IMR-90 (cell line): ENCODE results near the gene ST14. TPM values are rescaled to one million over a fixed set of nuclear protein-coding genes. Genes with fewer than 3 reads are reported as not detected.

Experiments
- ATAC-seq: fragments of 200-7000 bp; cut with Tn5 transposase; 2 replicates; pipeline ENCODE4 v1.9.1; 2020; ENCODE audit warnings: low read depth, mild to moderate bottlenecking, moderate library complexity
- BruUV-seq: library from RNA; stranded (reverse); fragments of 400-500 nt; replicated peaks from 2 replicates; lab custom pipeline; 2021; lab: Mats Ljungman, UMichigan
- CTCF ChIA-PET: fragments of 300-600 bp; formaldehyde crosslinking; extraction: SDS; loops from one replicate; lab custom pipeline; 2021; ENCODE audit warnings: antibody characterized with exemption; lab: Yijun Ruan, JAX
- POLR2A ChIA-PET: fragments of 300-600 bp; sonication (Branson Sonifier 250); formaldehyde crosslinking; loops from one replicate; lab custom pipeline; 2022; ENCODE audit warnings: antibody characterized with exemption; ENCODE audit not compliant: unreplicated experiment; lab: Charles Lee
- DNase-seq: peaks from one replicate; pipeline ENCODE4 v3.0.0; 2013
- H2AFZ ChIP-seq: replicated peaks from 2 replicates; pipeline ENCODE3; 2013; ENCODE audit warnings: low read length, mild to moderate bottlenecking; ENCODE audit not compliant: poor library complexity
- H2AK5ac ChIP-seq: 2 replicates; pipeline ENCODE4 v1.6.1; 2013; ENCODE audit warnings: low read depth, low read length, inconsistent platforms
- H2AK9ac ChIP-seq: replicated peaks from 2 replicates; pipeline ENCODE3; 2013; ENCODE audit warnings: mild to moderate bottlenecking, low read depth, low read length, moderate library complexity; ENCODE audit not compliant: poor library complexity
- H2BK120ac ChIP-seq: 2 replicates; pipeline ENCODE4 v1.6.1; 2013; ENCODE audit warnings: low read depth, low read length, inconsistent platforms
- H2BK15ac ChIP-seq: 3 replicates; pipeline ENCODE4 v1.6.1; 2013; ENCODE audit warnings: low read depth, low read length, inconsistent platforms
- H2BK20ac ChIP-seq: 2 replicates; pipeline ENCODE4 v1.6.1; 2013; ENCODE audit warnings: low read depth, mild to moderate bottlenecking, inconsistent platforms, low read length, moderate library complexity
- H2BK5ac ChIP-seq: 2 replicates; pipeline ENCODE4 v1.6.1; 2013; ENCODE audit warnings: mild to moderate bottlenecking, low read depth, low read length, inconsistent platforms; ENCODE audit not compliant: poor library complexity, severe bottlenecking
- H3K14ac ChIP-seq: replicated peaks from 2 replicates; pipeline ENCODE4 v1.6.1; 2013; ENCODE audit warnings: low read depth, low read length, inconsistent platforms
- H3K18ac ChIP-seq: 2 replicates; pipeline ENCODE4 v1.6.1; 2013; ENCODE audit warnings: low read depth, low read length, control low read depth
- H3K23ac ChIP-seq: 2 replicates; pipeline ENCODE4 v1.6.1; 2013; ENCODE audit warnings: low read depth, low read length, inconsistent platforms
- H3K27ac ChIP-seq: 2 replicates; pipeline ENCODE4 v1.5.1; 2013; ENCODE audit warnings: mild to moderate bottlenecking, control low read depth, low read length; ENCODE audit not compliant: insufficient read depth
- H3K27me3 ChIP-seq: 2 replicates; pipeline ENCODE4 v1.6.1; 2013; ENCODE audit warnings: low read length; ENCODE audit not compliant: control insufficient read depth, insufficient read depth
- H3K36me3 ChIP-seq: 2 replicates; pipeline ENCODE4 v1.6.1; 2013; ENCODE audit warnings: low read length, mixed read lengths; ENCODE audit not compliant: control insufficient read depth, insufficient read depth
- H3K4ac ChIP-seq: 2 replicates; pipeline ENCODE4 v1.6.1; 2013; ENCODE audit warnings: low read depth, low read length, inconsistent platforms
- H3K4me1 ChIP-seq: 2 replicates; pipeline ENCODE4 v1.6.1; 2013; ENCODE audit warnings: low read length, mixed read lengths; ENCODE audit not compliant: control insufficient read depth, insufficient read depth
- H3K4me2 ChIP-seq: 2 replicates; pipeline ENCODE4 v1.6.1; 2013; ENCODE audit warnings: low read depth, mild to moderate bottlenecking, control low read depth, low read length, moderate library complexity
- H3K4me3 ChIP-seq: 2 replicates; pipeline ENCODE4 v1.5.1; 2013; ENCODE audit warnings: low read depth, mild to moderate bottlenecking, control low read depth, low read length, moderate library complexity; ENCODE audit not compliant: insufficient read depth
- H3K56ac ChIP-seq: 2 replicates; pipeline ENCODE4 v1.6.1; 2013; ENCODE audit warnings: low read length, inconsistent platforms; ENCODE audit not compliant: insufficient read depth; ENCODE audit errors: extremely low read depth
- H3K79me1 ChIP-seq, 2 experiments: 2 replicates each; pipeline ENCODE4 v1.6.1; 2013; ENCODE audit warnings: low read length in 2 of 2, inconsistent platforms in 1 of 2, low read depth in 1 of 2
- H3K9ac ChIP-seq: 2 replicates; pipeline ENCODE4 v1.6.1; 2013; ENCODE audit warnings: low read depth, low read length, control low read depth
- H3K9me1 ChIP-seq: 2 replicates; pipeline ENCODE4 v1.6.1; 2013; ENCODE audit warnings: low read length, inconsistent platforms; ENCODE audit not compliant: insufficient read depth
- H3K9me3 ChIP-seq: 2 replicates; pipeline ENCODE4 v1.6.1; 2013; ENCODE audit warnings: low read length; ENCODE audit not compliant: control insufficient read depth, insufficient read depth
- H4K20me1 ChIP-seq: 2 replicates; pipeline ENCODE4 v1.6.1; 2013; ENCODE audit warnings: low read length, inconsistent platforms; ENCODE audit not compliant: insufficient read depth
- H4K5ac ChIP-seq: 2 replicates; pipeline ENCODE4 v1.6.1; 2013; ENCODE audit warnings: mild to moderate bottlenecking, low read depth, low read length, control low read depth
- H4K8ac ChIP-seq, 2 experiments: 2 replicates each; pipeline ENCODE4 v1.6.1; 2013; ENCODE audit warnings: low read depth in 2 of 2, low read length in 2 of 2, control low read depth in 1 of 2, inconsistent platforms in 1 of 2
- H4K91ac ChIP-seq: 2 replicates; pipeline ENCODE4 v1.6.1; 2013; ENCODE audit warnings: low read depth, low read length, inconsistent platforms; ENCODE audit not compliant: insufficient read depth
- MAZ ChIP-seq: IDR thresholded peaks from 2 replicates; pipeline ENCODE4 v1.6.1; 2012; ENCODE audit warnings: low read depth, mild to moderate bottlenecking, low read length, improper control_type of control experiment, moderate library complexity, borderline replicate concordance
- RFX5 ChIP-seq: IDR thresholded peaks from 2 replicates; pipeline ENCODE4 v1.8.0; 2012; ENCODE audit warnings: low read depth, mild to moderate bottlenecking, low read length, moderate library complexity
- WGBS, 2 experiments: methylation state at CpG; one replicate each; pipeline versions ENCODE4 v1.1.5 to v1.1.7; 2013; ENCODE audit warnings: missing lambda C conversion rate in 2 of 2; ENCODE audit not compliant: insufficient read length in 1 of 2; ENCODE audit errors: extremely low coverage in 2 of 2; 5-methylcytosine and 5-hydroxymethylcytosine counted together
- dilution Hi-C: fragments of 300-500 bp; cut with HindIII; formaldehyde crosslinking; loops from one replicate; pipeline ENCODE4 v1.14.3; 2018; ENCODE audit warnings: low sequenced_read_pairs; ENCODE audit not compliant: unreplicated experiment
- in situ Hi-C: fragments of 300-500 bp; cut with MboI; formaldehyde crosslinking; loops from 3 replicates; pipeline ENCODE4 v1.14.3; 2019; ENCODE audit warnings: low sequenced_read_pairs, inconsistent platforms, mixed read lengths
- intact Hi-C: fragments of 100-400 bp; cut with micrococcal nuclease; formaldehyde crosslinking; loops from 2 replicates; pipeline ENCODE4 v1.10.0; 2022
- polyA plus RNA-seq, 3 experiments: library from polyadenylated mRNA; depleted of rRNA; stranded (reverse); fragments of >200 nt; gene quantifications; 2 replicates each; pipeline ENCODE4 v1.2.3, GENCODE V29; 2012; ENCODE audit warnings: low replicate concordance in 1 of 3
- total RNA-seq: library from RNA; depleted of rRNA; stranded (reverse); fragments of >200 nt; gene quantifications from 2 replicates; pipeline ENCODE4 v1.2.3, GENCODE V29; 2012

Gene ST14
- total and polyA plus RNA-seq, 2 of the 4 experiments (the other 2 are of a cell fraction): not detected

DNA sequence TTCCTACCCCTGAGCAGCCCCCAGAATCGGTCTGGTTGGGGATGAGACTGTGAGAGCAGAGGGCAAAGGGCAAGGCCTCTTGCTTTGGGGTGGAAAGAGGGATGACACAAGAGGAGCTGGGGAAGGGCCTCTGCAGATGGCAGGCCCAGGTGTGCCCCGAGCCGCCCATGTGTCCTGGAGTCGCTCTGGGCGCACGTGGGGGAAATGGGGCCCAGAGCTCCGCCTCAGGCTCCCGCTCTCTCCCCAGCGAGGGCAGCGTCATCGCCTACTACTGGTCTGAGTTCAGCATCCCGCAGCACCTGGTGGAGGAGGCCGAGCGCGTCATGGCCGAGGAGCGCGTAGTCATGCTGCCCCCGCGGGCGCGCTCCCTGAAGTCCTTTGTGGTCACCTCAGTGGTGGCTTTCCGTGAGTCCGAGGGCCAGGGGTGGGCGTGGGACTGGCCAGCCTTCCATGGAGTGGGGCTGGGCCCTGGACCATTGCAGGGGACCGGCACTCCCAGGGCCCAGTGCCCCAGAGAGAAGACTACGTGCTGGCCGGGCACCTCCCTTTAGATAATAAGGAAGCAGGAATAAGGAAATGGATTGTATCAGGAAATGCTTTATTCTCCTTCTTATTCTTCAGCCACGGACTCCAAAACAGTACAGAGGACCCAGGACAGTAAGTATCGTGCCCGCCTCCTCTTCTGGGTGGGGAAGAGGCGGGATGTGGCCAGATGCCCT is 30.1 kb downstream of the ST14 start:
- no peak overlapping the region for H2BK15ac ChIP-seq
- peaks cover 15% of the 10 kb centered on the region for H3K27me3 ChIP-seq
- dilution Hi-C loops: no loop called here
- no peak overlapping the region for H3K56ac ChIP-seq
- no peak overlapping the region for H2BK20ac ChIP-seq
- H2BK120ac ChIP-seq: no peak overlapping the region
- TF ChIP-seq MAZ (no peak), RFX5 (no peak)
- H2BK5ac ChIP-seq: no peak overlapping the region
- no peak overlapping the region for H2AK5ac ChIP-seq
- no peak overlapping the region for H3K14ac ChIP-seq
- no TSS peak for BruUV-seq
- no peak overlapping the region for H3K27ac ChIP-seq
- in situ Hi-C loops: no loop called here
- H3K18ac ChIP-seq: no peak overlapping the region
- no peak overlapping the region for H3K4me3 ChIP-seq
- intact Hi-C loops: no loop called here
- H3K79me1 ChIP-seq: no peaks in the 10 kb centered on the region
- H4K91ac ChIP-seq: no peak overlapping the region
- no peak overlapping the region for H3K9ac ChIP-seq
- H3K4me2 ChIP-seq: no peak overlapping the region
- H2AFZ ChIP-seq: no peak overlapping the region
- POLR2A ChIA-PET: no interaction called here
- H4K5ac ChIP-seq: no peak overlapping the region
- no peak overlapping the region for H3K4ac ChIP-seq
- H2AK9ac ChIP-seq: peak overlapping the region; percentile 55
- DNase-seq (no peak), ATAC-seq (no peak)
- no peaks in the 10 kb centered on the region for H3K9me3 ChIP-seq
- WGBS, 2 experiments: 97% methylated on average over 21 of the region's 32 CpGs; no CpG with 5 or more reads in 1 of the 2 experiments
- H3K36me3 ChIP-seq: no peaks in the 10 kb centered on the region
- CTCF ChIA-PET: no interaction called here
- no peaks in the 10 kb centered on the region for H3K4me1 ChIP-seq
- no peak overlapping the region for H3K23ac ChIP-seq
- H4K20me1 ChIP-seq: no peaks in the 10 kb centered on the region
- H3K9me1 ChIP-seq: no peaks in the 10 kb centered on the region
- no peak overlapping the region for H4K8ac ChIP-seq
